A549 treated with dexamethasone at 1 μM for 4 hours (cell line): ENCODE data around the gene TRIM69. TPM values are rescaled to one million over a fixed set of nuclear protein-coding genes. Genes with fewer than 3 reads are reported as not detected.

Source experiments
- total RNA-seq: library from RNA; stranded (reverse); fragments of 200-300 nt; extraction: Qiagen RNA extraction; gene quantifications from 5 replicates; pipeline ENCODE4 v1.2.3, GENCODE V29; 2022

Gene TRIM69, protein sequence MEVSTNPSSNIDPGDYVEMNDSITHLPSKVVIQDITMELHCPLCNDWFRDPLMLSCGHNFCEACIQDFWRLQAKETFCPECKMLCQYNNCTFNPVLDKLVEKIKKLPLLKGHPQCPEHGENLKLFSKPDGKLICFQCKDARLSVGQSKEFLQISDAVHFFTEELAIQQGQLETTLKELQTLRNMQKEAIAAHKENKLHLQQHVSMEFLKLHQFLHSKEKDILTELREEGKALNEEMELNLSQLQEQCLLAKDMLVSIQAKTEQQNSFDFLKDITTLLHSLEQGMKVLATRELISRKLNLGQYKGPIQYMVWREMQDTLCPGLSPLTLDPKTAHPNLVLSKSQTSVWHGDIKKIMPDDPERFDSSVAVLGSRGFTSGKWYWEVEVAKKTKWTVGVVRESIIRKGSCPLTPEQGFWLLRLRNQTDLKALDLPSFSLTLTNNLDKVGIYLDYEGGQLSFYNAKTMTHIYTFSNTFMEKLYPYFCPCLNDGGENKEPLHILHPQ
- total RNA-seq, result 4.6 to 6.7 TPM (median 4.9 TPM) in 5 replicates

DNA sequence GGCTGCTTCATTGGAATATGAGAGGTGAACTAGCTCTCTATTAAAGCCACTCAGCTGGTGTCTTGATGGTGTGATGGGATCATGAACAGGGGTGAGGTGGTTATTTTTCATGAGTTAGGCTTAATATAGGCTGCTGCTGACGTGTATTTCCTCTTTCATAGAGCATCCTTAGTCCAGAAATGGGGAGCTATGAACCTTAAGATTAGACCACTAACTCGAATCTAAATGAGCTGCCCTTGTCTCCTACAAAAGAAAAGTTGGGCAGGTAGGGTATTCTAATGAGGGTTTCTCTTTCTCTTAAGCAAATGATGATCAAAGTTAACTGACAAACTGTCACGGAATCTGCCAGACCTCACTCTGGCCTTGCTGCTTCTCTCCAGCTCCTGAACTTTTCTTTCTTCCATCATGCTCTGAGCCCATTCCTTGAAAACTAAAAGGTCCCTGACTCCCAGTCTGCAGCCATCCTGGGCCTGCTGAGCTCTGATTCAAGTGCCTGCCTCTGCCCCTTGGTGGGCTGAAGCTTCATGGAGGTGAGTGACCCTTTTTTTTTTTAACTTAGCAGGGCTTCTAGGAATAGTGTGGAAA lies at the start of gene TRIM69:
TRIM69 (plus strand) TSS at position 348 of the 585 bp plus-strand sequence; CDS start at position 525, 177 bp downstream.

DNA sequence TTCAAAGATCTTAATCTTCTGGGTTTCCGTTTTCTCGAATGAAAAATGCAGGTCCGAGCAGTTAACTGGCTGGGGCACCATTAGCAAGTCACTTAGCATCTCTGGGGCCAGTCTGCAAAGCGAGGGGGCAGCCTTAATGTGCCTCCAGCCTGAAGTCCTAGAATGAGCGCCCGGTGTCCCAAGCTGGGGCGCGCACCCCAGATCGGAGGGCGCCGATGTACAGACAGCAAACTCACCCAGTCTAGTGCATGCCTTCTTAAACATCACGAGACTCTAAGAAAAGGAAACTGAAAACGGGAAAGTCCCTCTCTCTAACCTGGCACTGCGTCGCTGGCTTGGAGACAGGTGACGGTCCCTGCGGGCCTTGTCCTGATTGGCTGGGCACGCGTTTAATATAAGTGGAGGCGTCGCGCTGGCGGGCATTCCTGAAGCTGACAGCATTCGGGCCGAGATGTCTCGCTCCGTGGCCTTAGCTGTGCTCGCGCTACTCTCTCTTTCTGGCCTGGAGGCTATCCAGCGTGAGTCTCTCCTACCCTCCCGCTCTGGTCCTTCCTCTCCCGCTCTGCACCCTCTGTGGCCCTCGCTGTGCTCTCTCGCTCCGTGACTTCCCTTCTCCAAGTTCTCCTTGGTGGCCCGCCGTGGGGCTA lies 25.1 kb upstream of the TRIM69 start, which contains the start of the genes B2M and PATL2:
B2M (plus strand) TSS at position 422 of the 647 bp plus-strand sequence; CDS start at position 452, 30 bp downstream.
PATL2 (minus strand) TSS at position 228 of the 647 bp plus-strand sequence. CDS start 34,833 bp downstream, outside the sequence.

Other genes with a start within 250 kb of the TRIM69 start
- 84.9 to 105 TPM (median 91.7 TPM) in 5 replicates for gene EIF3J, start 199.4 kb upstream of the TRIM69 start, total RNA-seq
- 6.3 to 10.2 TPM (median 9.2 TPM) in 5 replicates for gene SPG11, start 72.9 kb upstream of the TRIM69 start, total RNA-seq
- 0.11 to 0.26 TPM (median 0.18 TPM) in 5 replicates for gene PATL2, start 25.2 kb upstream of the TRIM69 start, total RNA-seq
- gene B2M, start 25.0 kb upstream of the TRIM69 start, total RNA-seq, result 370 to 454 TPM (median 393 TPM) in 5 replicates
- gene TERB2, start 220.2 kb downstream of the TRIM69 start, total RNA-seq, result not detected in 5 replicates